K562 (cell line): ENCODE data around the gene CDCP1. TPM values are rescaled to one million over a fixed set of nuclear protein-coding genes. Genes with fewer than 3 reads are reported as not detected.

Source experiments
- C11orf30 ChIP-seq: fragments of 450-650 bp; IDR thresholded peaks from 2 replicates; pipeline ENCODE4 v1.6.1; 2016; ENCODE audit warnings: low read depth, mild to moderate bottlenecking
- FOXP1 ChIP-seq: sonication (generic); formaldehyde crosslinking; IDR thresholded peaks from 2 replicates; pipeline ENCODE4 v1.8.0; 2022; ENCODE audit warnings: mild to moderate bottlenecking, missing genetic modification reagents
- NR2C2 ChIP-seq, 2 experiments: fragments of 200-800 bp in 1 of 2; sonication (Bioruptor generic) in 1 of 2; sonication (generic) in 1 of 2; formaldehyde crosslinking in 1 of 2; IDR thresholded peaks; 2 replicates each; pipeline versions ENCODE4 v1.6.1 to v1.8.0; 2016 to 2022; ENCODE audit warnings: mild to moderate bottlenecking in 1 of 2, missing compliant biosample characterization in 1 of 2, missing genetic modification characterization in 1 of 2, missing genetic modification reagents in 1 of 2
- RBM39 ChIP-seq: fragments of 200-400 bp; formaldehyde crosslinking; optimal IDR thresholded peaks from 2 replicates; pipeline ENCODE3; 2018; ENCODE audit warnings: low read depth, low read length
- SNRNP70 ChIP-seq: fragments of 200-400 bp; formaldehyde crosslinking; optimal IDR thresholded peaks from 2 replicates; pipeline ENCODE3; 2017; ENCODE audit warnings: low read depth, low read length
- TCF7 ChIP-seq: sonication (generic); IDR thresholded peaks from 2 replicates; pipeline ENCODE4 v1.6.1; 2016; ENCODE audit warnings: antibody characterized with exemption, borderline replicate concordance
- XRCC3 ChIP-seq: fragments of 450-650 bp; IDR thresholded peaks from 2 replicates; pipeline ENCODE4 v1.6.1; 2017; ENCODE audit warnings: mild to moderate bottlenecking, moderate library complexity
- ZNF165 ChIP-seq: fragments of 250-450 bp; sonication (Bioruptor Pico); IDR thresholded peaks from 2 replicates; pipeline ENCODE4 v1.4.0; 2020; ENCODE audit warnings: borderline replicate concordance
- ZNF197 ChIP-seq: fragments of 200-800 bp; sonication (Bioruptor generic); IDR thresholded peaks from 2 replicates; pipeline ENCODE4 v1.6.1; 2016; ENCODE audit warnings: low read depth, missing genetic modification characterization, missing compliant biosample characterization
- ZNF445 ChIP-seq: fragments of 250-450 bp; sonication (Bioruptor Pico); IDR thresholded peaks from 2 replicates; pipeline ENCODE4 v1.4.0; 2020; ENCODE audit warnings: low read depth, mild to moderate bottlenecking, moderate library complexity
- polyA plus RNA-seq, 8 experiments: library from polyadenylated mRNA; depleted of rRNA in 4 of 8; stranded (reverse) in 5 of 8; unstranded in 3 of 8; fragments of >200 nt; fragmentation: Nextera tagmentation in 2 of 8; fragmentation: Illumina TruSeq in 1 of 8; extraction: Ambion mirVana in 2 of 8; extraction: Trizol in 1 of 8; gene quantifications; 2 replicates each; pipeline versions ENCODE4 v1.2.1 to v1.2.3, GENCODE V29; 2011 to 2014; ENCODE audit warnings: inconsistent platforms in 1 of 8, missing spikeins in 1 of 8
- total RNA-seq, 7 experiments: library from RNA; depleted of rRNA in 6 of 7; stranded (reverse); fragments of >200 nt in 6 of 7; fragmentation: Illumina TruSeq in 2 of 7; extraction: Trizol in 2 of 7; gene quantifications; 2 replicates each; pipeline versions ENCODE4 v1.2.1 to v1.2.3, GENCODE V29; 2011 to 2021; ENCODE audit warnings: low replicate concordance in 1 of 7
- TF ChIP-seq, protein P1 (sequence below): fragments of 450-650 bp; IDR thresholded peaks from 2 replicates; pipeline ENCODE4 v1.6.1; 2017; ENCODE audit warnings: antibody characterized with exemption, mild to moderate bottlenecking
- TF ChIP-seq, protein P2 (sequence below): sonication (generic); formaldehyde crosslinking; IDR thresholded peaks from 2 replicates; pipeline ENCODE4 v1.4.0; 2020; ENCODE audit warnings: mild to moderate bottlenecking, missing genetic modification reagents
- TF ChIP-seq, protein P3 (sequence below): fragments of 150-350 bp; IDR thresholded peaks from 2 replicates; pipeline ENCODE4 v1.6.1; 2014; ENCODE audit warnings: low read depth, mild to moderate bottlenecking, low read length, borderline replicate concordance
- TF ChIP-seq, protein P4 (sequence below): fragments of 200-400 bp; formaldehyde crosslinking; IDR thresholded peaks from 2 replicates; pipeline ENCODE4 v1.6.1; 2017; ENCODE audit warnings: mild to moderate bottlenecking, low read depth, low read length, moderate library complexity
- TF ChIP-seq, protein P5 (sequence below), 2 experiments: fragments of 450-650 bp in 1 of 2; sonication (generic) in 1 of 2; formaldehyde crosslinking; conservative IDR thresholded peaks; 2 replicates each; pipeline versions ENCODE4 v1.4.0 to v1.8.1; 2020 to 2022; ENCODE audit warnings: mild to moderate bottlenecking in 1 of 2, missing genetic modification reagents in 1 of 2

CDCP1 gene
- total and polyA plus RNA-seq, 9 of the 15 experiments (the other 6 are each of a cell fraction or from before 2014, with no cell fraction given), result 3.9 to 16.4 (median 5.2) TPM

DNA sequence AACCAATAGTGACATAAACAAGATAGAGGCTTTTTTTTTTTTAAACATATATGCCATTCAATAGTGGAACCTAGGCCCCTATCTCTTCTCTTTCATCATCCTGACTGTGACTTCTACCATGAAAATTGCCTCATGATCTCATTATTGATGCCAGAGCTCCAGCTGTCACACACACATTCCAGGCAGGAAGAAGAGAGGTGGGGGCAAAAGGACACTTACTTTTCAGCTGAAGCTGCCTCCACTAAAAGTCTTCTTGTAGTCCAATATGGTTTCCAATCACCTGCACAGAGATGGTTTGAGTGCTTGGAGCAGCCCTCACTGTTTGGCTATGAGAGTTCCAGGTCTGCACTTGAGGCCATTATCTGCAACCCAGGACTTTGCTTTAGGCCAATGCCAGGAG is 75.1 kb downstream of the CDCP1 start (continued):
- TF ChIP-seq, protein P1, sequence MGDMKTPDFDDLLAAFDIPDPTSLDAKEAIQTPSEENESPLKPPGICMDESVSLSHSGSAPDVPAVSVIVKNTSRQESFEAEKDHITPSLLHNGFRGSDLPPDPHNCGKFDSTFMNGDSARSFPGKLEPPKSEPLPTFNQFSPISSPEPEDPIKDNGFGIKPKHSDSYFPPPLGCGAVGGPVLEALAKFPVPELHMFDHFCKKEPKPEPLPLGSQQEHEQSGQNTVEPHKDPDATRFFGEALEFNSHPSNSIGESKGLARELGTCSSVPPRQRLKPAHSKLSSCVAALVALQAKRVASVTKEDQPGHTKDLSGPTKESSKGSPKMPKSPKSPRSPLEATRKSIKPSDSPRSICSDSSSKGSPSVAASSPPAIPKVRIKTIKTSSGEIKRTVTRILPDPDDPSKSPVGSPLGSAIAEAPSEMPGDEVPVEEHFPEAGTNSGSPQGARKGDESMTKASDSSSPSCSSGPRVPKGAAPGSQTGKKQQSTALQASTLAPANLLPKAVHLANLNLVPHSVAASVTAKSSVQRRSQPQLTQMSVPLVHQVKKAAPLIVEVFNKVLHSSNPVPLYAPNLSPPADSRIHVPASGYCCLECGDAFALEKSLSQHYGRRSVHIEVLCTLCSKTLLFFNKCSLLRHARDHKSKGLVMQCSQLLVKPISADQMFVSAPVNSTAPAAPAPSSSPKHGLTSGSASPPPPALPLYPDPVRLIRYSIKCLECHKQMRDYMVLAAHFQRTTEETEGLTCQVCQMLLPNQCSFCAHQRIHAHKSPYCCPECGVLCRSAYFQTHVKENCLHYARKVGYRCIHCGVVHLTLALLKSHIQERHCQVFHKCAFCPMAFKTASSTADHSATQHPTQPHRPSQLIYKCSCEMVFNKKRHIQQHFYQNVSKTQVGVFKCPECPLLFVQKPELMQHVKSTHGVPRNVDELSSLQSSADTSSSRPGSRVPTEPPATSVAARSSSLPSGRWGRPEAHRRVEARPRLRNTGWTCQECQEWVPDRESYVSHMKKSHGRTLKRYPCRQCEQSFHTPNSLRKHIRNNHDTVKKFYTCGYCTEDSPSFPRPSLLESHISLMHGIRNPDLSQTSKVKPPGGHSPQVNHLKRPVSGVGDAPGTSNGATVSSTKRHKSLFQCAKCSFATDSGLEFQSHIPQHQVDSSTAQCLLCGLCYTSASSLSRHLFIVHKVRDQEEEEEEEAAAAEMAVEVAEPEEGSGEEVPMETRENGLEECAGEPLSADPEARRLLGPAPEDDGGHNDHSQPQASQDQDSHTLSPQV, result no peak
- TF ChIP-seq, protein P2, sequence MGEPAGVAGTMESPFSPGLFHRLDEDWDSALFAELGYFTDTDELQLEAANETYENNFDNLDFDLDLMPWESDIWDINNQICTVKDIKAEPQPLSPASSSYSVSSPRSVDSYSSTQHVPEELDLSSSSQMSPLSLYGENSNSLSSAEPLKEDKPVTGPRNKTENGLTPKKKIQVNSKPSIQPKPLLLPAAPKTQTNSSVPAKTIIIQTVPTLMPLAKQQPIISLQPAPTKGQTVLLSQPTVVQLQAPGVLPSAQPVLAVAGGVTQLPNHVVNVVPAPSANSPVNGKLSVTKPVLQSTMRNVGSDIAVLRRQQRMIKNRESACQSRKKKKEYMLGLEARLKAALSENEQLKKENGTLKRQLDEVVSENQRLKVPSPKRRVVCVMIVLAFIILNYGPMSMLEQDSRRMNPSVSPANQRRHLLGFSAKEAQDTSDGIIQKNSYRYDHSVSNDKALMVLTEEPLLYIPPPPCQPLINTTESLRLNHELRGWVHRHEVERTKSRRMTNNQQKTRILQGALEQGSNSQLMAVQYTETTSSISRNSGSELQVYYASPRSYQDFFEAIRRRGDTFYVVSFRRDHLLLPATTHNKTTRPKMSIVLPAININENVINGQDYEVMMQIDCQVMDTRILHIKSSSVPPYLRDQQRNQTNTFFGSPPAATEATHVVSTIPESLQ (CRISPR knock-in tag), result no peak
- TF ChIP-seq, protein P3, sequence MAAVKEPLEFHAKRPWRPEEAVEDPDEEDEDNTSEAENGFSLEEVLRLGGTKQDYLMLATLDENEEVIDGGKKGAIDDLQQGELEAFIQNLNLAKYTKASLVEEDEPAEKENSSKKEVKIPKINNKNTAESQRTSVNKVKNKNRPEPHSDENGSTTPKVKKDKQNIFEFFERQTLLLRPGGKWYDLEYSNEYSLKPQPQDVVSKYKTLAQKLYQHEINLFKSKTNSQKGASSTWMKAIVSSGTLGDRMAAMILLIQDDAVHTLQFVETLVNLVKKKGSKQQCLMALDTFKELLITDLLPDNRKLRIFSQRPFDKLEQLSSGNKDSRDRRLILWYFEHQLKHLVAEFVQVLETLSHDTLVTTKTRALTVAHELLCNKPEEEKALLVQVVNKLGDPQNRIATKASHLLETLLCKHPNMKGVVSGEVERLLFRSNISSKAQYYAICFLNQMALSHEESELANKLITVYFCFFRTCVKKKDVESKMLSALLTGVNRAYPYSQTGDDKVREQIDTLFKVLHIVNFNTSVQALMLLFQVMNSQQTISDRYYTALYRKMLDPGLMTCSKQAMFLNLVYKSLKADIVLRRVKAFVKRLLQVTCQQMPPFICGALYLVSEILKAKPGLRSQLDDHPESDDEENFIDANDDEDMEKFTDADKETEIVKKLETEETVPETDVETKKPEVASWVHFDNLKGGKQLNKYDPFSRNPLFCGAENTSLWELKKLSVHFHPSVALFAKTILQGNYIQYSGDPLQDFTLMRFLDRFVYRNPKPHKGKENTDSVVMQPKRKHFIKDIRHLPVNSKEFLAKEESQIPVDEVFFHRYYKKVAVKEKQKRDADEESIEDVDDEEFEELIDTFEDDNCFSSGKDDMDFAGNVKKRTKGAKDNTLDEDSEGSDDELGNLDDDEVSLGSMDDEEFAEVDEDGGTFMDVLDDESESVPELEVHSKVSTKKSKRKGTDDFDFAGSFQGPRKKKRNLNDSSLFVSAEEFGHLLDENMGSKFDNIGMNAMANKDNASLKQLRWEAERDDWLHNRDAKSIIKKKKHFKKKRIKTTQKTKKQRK, result peak; percentile 81
- TF ChIP-seq ZNF165 (CRISPR knock-in tag) (no peak), ZNF197 (no peak), C11orf30 (no peak), NR2C2 (CRISPR knock-in tag; IDR thresholded peaks at IDR 0.05) (no peak), NR2C2 (tag; IDR thresholded peaks at IDR 0.05) (no peak), FOXP1 (CRISPR knock-in tag) (no peak), TCF7 (no peak), ZNF445 (no peak), SNRNP70 (no peak), XRCC3 (no peak), RBM39 (no peak)
- TF ChIP-seq, protein P4, sequence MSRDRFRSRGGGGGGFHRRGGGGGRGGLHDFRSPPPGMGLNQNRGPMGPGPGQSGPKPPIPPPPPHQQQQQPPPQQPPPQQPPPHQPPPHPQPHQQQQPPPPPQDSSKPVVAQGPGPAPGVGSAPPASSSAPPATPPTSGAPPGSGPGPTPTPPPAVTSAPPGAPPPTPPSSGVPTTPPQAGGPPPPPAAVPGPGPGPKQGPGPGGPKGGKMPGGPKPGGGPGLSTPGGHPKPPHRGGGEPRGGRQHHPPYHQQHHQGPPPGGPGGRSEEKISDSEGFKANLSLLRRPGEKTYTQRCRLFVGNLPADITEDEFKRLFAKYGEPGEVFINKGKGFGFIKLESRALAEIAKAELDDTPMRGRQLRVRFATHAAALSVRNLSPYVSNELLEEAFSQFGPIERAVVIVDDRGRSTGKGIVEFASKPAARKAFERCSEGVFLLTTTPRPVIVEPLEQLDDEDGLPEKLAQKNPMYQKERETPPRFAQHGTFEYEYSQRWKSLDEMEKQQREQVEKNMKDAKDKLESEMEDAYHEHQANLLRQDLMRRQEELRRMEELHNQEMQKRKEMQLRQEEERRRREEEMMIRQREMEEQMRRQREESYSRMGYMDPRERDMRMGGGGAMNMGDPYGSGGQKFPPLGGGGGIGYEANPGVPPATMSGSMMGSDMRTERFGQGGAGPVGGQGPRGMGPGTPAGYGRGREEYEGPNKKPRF, result no peak
- TF ChIP-seq, protein P5, sequence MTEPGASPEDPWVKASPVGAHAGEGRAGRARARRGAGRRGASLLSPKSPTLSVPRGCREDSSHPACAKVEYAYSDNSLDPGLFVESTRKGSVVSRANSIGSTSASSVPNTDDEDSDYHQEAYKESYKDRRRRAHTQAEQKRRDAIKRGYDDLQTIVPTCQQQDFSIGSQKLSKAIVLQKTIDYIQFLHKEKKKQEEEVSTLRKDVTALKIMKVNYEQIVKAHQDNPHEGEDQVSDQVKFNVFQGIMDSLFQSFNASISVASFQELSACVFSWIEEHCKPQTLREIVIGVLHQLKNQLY (CRISPR knock-in tag; conservative IDR thresholded peaks at IDR 0.05), result no peak
